HG03342 (cell line): ENCODE results near the gene GLDN.

Source experiments
- ATAC-seq: cut with Tn5 transposase; IDR thresholded peaks from one replicate; pipeline ENCODE4 v1.9.1; 2021; ENCODE audit warnings: mild to moderate bottlenecking, moderate library complexity; ENCODE audit not compliant: unreplicated experiment

Gene GLDN

DNA sequence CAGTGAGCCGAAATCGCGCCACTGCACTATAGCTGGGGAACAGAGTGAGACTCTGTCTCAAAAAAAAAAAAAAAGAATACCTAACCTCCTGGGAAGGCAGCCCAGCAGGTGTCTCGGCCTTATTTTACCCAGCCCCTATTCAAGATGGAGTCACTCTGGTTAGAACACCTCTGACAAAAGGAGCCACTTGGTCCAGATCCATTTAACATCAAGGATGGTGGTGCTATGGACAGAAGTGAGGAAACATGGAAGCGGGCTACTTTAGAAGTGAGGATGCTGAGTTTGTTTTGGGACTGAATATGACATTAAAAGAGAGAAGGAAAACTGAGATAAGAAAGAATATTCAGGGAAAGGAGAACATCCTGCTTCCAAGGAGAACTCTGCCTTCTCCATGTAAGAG is 14.7 kb downstream of the GLDN start:
- ATAC-seq = no peak

DNA sequence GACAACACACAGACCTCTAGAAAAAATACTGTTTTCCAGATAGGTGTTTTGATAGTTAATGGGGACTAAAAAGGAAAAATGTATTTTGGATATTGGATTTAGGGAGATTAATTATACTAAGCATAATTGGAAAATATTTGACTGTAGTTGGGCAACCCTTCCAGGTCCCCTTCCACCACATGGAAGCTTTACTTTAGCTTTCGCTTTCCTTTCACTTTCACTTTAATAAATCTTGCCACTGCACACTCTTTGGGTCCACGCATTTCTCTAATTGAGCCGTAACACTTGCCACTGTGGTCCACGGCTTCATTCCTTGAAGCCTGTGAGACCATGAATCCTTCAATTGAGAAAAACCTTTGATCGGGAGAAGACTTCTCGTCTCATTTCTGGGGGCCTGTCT is 15.5 kb downstream of the GLDN start:
- no peak for ATAC-seq

GRCh38 chr15:51359981-51360380 is 18.5 kb downstream of the GLDN start:
- ATAC-seq = no peak

DNA sequence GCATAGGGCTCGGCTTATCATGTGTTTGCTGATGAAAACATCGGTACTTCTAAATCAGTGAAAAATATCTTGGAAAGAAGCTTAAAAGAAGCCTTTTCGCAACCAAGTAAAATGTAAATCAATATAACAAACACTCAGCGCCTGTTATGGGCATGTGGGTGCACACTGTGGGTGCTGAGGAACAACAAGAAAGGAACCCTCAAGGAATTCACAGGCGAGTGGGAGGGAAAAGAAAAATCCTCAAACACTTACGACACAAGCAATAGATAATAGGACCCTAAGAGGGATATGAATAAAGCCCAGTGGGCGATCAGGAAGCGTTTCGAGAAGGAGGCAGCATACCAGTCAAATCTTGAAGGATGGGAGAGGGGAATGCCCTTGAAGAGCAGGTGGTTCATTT is 21.9 kb downstream of the GLDN start:
- no peak for ATAC-seq

DNA sequence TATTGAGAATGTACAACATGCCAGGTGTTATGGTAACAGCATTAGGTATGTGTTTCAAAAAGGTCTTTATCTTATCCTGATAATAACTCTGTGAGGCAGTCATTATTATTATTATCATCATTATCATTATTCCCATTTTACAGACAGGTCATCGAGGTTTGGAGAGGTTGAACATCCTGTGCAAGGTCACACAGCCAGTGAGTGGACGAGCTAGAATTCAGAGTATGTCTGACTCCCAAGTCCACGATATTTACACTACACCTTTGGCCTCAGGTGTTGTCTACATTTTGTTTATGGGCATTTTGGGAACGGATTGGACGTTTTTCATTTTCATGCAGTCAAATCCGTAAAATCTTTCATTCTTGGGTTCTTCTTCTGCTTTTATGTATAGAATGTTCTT is 24.0 kb downstream of the GLDN start:
- no peak for ATAC-seq

- no peak for ATAC-seq
Measured at GRCh38 chr15:51366071-51366470, 24.6 kb downstream of the GLDN start.

DNA sequence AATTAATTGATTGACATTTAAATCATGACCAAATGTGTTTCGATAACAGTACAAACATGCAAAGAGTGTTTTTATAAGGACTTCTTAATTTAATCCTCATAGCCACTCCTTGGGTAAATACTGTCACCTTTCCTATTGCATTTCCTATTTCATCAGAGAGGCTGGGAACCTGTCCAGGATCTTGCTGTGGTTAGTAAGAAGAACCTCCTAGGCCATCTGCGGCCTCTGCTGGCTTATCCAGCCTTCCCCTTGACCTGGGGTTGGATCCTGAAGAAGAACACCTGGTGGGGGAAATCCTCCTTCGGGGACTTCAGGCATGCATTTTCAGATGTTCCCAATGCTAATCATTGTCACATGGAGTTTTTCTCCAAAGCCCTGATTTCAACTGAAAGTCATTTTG is 25.5 kb downstream of the GLDN start:
- ATAC-seq = no peak

DNA sequence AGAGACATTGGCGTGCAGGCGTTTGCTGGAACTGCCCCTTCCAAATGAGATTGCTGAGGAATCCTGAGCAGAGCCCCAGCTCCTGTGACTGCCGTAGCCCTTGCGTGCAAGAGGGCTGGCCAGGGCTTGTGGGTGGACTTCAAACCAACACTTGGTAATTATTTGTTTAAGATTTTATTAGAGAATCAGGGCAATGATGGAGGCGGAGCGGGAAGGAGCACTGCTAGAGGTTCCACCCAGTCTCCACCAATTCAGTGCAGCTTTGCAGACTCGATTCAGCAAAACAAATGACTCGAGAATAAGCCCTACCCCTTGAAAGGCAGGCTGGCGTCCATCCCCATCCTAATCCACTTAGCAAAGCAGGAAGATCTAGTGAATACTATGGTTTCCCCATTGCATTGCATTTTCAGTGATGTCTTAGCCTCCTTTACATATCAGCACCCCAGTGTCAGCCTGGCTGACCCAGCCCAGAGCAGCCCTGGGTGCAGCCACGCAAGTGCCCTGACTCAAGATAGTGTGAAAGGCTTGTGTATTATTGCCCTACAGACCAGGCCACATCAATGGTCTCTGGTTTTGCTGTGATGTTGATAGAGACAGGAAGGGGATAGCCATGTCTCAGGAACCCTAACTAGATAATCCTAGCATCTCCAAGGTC is 26.0 kb downstream of the GLDN start:
- no peak for ATAC-seq

GRCh38 chr15:51368307-51368706 is 26.9 kb downstream of the GLDN start:
- no peak for ATAC-seq

GRCh38 chr15:51368751-51369450 is 27.4 kb downstream of the GLDN start:
- ATAC-seq = no peak

DNA sequence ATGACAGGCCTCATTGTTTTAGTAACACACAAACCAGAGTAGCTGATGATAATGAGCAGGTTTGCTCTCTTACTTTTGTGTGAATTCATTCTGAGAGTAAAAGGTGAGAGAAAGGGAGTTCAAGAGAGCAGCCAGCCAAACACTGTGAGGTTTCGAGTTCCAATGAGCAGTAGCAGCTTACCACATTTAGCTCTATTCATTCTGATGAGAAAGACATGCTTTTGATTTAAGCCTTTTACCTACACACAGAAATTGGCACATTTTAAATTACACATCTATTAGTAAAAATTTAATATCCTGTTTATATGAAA is 28.0 kb downstream of the GLDN start:
- ATAC-seq = no peak

DNA sequence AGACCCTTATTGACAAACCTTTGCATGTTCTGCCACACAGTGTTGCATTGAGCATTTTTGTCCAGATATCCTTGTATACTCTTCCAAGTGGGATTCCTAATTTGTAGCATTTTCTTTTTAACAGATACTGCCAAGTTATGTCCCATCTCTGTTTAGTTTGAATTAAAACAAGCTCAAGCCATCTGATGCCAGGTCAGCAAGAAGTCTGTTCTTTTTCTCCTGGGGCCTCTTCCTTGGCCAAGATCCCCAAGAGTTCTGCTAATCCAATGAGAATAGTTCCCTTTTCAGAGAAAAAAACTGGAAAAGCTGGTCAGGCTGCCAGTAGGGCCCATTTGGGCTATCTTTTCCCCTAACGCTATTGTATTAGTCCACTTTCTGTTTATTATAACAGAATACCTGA is 29.8 kb downstream of the GLDN start:
- no peak for ATAC-seq

GRCh38 chr15:51374131-51374530 is 32.7 kb downstream of the GLDN start:
- ATAC-seq = no peak

- no peak for ATAC-seq
Measured at GRCh38 chr15:51375966-51376640, 34.6 kb downstream of the GLDN start.

GRCh38 chr15:51377038-51377786 is 35.8 kb downstream of the GLDN start:
- no peak for ATAC-seq

- ATAC-seq = no peak
Measured at GRCh38 chr15:51378406-51378805, 37.0 kb downstream of the GLDN start.

DNA sequence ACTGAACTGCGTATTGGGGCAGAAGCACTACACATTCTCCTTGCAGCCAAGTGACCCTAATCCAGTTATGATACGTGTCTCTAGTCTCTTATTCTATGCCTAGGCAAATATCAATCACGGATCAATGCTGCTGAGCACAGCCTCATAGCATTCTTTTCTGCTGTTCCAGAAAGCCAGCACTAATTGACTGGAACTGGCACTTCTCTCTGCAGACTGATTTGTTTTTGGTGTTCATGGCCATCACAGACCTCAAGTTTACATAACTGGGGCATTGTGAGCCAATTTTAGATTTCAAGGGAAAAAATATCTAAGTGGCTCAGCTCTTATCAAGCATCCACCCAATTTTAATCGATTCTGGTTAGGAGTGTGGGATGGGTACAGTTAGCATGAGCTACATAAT is 37.9 kb downstream of the GLDN start:
- no peak for ATAC-seq

DNA sequence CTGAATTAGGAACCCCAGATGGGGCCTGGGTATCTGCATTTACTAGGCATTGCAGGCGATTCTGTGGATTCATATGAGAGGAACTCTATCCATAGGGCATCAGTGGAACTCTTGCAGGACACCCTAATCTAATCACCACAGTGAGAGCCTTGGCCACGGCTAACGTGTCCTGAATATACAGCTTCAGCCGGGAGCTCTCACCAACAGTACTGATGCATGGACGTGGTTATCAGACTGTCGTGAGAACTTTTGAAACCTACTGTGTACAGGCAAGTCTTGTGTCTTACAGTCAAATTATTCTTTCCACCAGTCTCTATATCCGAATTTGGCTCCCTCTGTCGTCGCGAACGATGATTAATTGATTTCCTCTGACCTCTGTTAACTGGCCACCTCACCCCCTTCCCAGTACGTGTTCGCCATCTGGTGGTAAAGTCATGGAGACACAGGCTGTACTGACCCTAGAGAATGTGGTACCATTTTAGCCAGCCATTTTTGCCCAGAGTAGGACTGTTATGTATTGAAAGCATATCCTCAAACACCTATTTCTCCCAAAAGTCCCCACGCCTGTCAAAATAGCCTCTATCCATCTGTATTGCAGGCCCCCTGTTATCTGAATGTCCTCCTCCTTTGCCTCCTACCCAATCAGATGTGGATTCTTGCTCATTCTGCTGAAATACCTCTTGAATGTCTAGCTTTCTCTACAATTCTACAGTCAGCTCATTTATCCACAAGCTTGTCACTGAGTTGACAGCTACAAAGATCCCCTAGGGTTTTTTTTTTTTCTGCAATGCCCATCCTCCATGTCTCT is 39.7 kb downstream of the GLDN start:
- ATAC-seq = peak; percentile 74

GRCh38 chr15:51382787-51383186 is 41.3 kb downstream of the GLDN start:
- no peak for ATAC-seq

- no peak for ATAC-seq
Measured at GRCh38 chr15:51386029-51386428, 44.6 kb downstream of the GLDN start.

DNA sequence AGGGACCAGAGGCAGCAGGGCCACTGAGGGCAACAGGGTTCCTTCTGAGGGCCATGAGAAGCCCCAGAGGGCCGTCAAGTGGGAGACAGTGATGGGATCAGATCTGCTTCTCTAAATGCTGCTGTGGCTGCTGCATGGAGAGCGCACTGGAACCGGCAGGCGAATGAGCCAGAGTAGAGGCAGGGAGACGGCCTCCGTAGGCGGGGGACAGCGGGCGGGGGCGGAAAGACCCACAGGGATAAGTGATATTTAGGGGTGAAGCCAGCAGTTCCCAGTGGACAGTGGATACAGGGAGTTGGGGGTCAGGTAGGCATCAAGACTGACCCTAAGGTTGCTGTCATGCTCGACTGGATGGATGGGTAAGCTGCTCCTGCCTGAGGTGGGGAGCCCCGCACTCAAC is 45.0 kb downstream of the GLDN start:
- ATAC-seq = no peak
